ENCODE data around the gene CTNNBL1.

DNA sequence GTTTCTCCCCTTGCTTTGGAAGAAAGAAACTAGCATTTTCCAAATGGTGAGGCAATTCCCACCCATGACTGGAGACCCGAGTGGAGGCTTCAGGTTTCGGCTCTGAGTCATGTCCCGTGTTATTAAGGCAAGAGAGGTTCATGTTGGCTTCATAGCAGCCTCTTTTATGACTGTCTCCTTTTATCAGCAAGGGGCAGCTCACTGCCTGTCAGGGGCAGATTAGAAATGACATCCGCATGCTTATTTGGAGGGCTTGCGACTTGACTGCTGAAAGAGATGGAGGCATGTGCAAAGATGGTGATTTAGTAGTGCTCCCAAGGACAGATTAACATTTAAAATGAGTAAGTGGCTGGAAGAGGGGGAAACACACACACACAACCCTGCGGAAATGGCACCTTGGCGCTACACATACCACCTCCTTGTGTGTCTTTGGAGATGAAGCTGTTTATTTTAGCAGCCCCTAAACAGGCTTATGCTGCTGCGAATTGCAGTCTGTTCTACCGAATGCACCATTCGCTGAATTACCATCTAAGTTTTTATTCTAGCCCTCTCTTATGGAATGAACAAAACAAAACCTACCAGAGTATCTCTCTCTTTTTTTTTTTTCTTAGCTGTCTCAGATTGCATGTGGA is 157.0 kb downstream of the CTNNBL1 start:
- no peak for TF ChIP-seq JUND (IDR thresholded peaks at IDR 0.05)
- no peak for TF ChIP-seq EZH2 (IDR thresholded peaks at IDR 0.05)
- no peak for TF ChIP-seq POLR2A (IDR thresholded peaks at IDR 0.05; ENCODE audit: borderline replicate concordance, extremely low read depth, insufficient read depth, insufficient read length)
- no peak for TF ChIP-seq MAX (IDR thresholded peaks at IDR 0.05)
- no peak for TF ChIP-seq EGR1 (IDR thresholded peaks at IDR 0.05; ENCODE audit: low read depth)
- no peak for TF ChIP-seq CEBPB (IDR thresholded peaks at IDR 0.05; ENCODE audit: low read depth)
- TF ChIP-seq CTCF (IDR thresholded peaks at IDR 0.05 in 2 of 3, conservative IDR thresholded peaks at IDR 0.05 in 1 of 3; ENCODE audit: borderline replicate concordance in 1 of 3, insufficient read depth in 1 of 3, low read depth in 2 of 3, low read length in 2 of 3): no peak
- no peak for TF ChIP-seq ZFX (IDR thresholded peaks at IDR 0.05)
- TF ChIP-seq EZH2phosphoT487 (IDR thresholded peaks at IDR 0.05; ENCODE audit: borderline replicate concordance): no peak
- no peak for TF ChIP-seq YY1 (IDR thresholded peaks at IDR 0.05; ENCODE audit: extremely low read depth, insufficient replicate concordance, low read depth, low read length)

Measured in HCT116 (cell line).